Esophagus squamous epithelium (tissue), 5 donors: ENCODE measurements around the gene CHST11. TPM values are rescaled to one million over a fixed set of nuclear protein-coding genes. Genes with fewer than 3 reads are reported as not detected.

Experiments used
- DNase-seq: peaks from one replicate; lab custom pipeline; 2025; lab: John Stamatoyannopoulos, UW
- H3K27ac ChIP-seq, 4 donors: fragments of 200-600 bp; sonication (generic); one replicate each; pipeline ENCODE4 v1.5.1; 2016 to 2019; ENCODE audit warnings: mild to moderate bottlenecking in 1 of 4
- H3K27me3 ChIP-seq, 4 donors: fragments of 200-600 bp; sonication (generic); 1 replicate in 3 of 4; 2 replicates in 1 of 4; pipeline versions ENCODE4 v1.5.1 to v1.6.0; 2017 to 2021; ENCODE audit warnings: antibody characterized with exemption in 1 of 4
- H3K36me3 ChIP-seq, 3 donors: fragments of 200-600 bp; sonication (generic); one replicate each; pipeline ENCODE4 v1.5.1; 2016 to 2019
- H3K4me1 ChIP-seq, 3 donors: fragments of 200-600 bp; sonication (generic); one replicate each; pipeline ENCODE4 v1.5.1; 2017 to 2019
- H3K4me3 ChIP-seq, 4 donors: fragments of 200-600 bp; sonication (generic); 1 replicate in 3 of 4; 2 replicates in 1 of 4; pipeline ENCODE4 v1.5.1; 2016 to 2019; ENCODE audit warnings: mild to moderate bottlenecking in 2 of 4, moderate library complexity in 1 of 4
- H3K9me3 ChIP-seq, 3 donors: fragments of 200-600 bp; sonication (generic); one replicate each; pipeline ENCODE4 v1.5.1; 2016 to 2019
- CTCF ChIP-seq, 6 experiments: fragments of 450-650 bp in 4 of 6; fragments of 200-600 bp in 2 of 6; sonication (generic) in 2 of 6; IDR thresholded peaks; one replicate each; pipeline ENCODE4 v1.5.1; 2016 to 2019; ENCODE audit warnings: antibody characterized with exemption in 6 of 6, mild to moderate bottlenecking in 4 of 6, moderate library complexity in 4 of 6
- POLR2A ChIP-seq, 4 donors: fragments of 450-650 bp; IDR thresholded peaks; one replicate each; pipeline ENCODE4 v1.6.1; 2017; ENCODE audit warnings: antibody characterized with exemption in 4 of 4, mild to moderate bottlenecking in 4 of 4, moderate library complexity in 3 of 4
- WGBS, 2 donors: methylation state at CpG; one replicate each; pipeline ENCODE4 v1.1.5; 2018; 5-methylcytosine and 5-hydroxymethylcytosine counted together
- intact Hi-C: fragments of 100-400 bp; cut with DNase I; formaldehyde crosslinking; loops from one replicate; pipeline ENCODE4 v1.15.0; 2022
- total RNA-seq, 4 donors: library from RNA; depleted of rRNA; stranded (reverse); fragments of >200 nt; gene quantifications; one replicate each; pipeline ENCODE4 v1.1.0, GENCODE V29; 2016
- donor health status: DM: yes; HTN: yes; CAD: no.

The CHST11 gene
- total RNA-seq, 4 donors from 2014 or later: 6.3 to 12.6 (median 10.3) TPM

DNA sequence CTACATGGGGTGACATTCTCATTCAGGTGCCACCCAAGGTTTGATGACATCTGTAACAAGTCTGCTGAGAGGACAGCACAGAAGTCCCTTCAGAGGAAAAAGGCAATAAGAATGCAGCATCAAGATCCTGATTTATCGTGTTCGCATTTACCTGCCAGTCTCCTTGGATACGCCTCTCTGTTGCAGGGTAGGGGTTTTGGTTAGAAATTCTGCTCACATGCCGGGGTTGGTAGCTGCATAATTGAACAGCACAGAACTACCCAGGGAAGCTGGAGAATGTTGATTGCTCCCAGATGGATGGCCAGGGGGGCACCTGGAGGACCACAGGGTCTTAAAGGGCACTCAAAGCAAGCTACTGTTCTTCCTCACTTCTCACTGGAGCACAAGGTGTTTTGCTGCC, 31.1 kb upstream of the CHST11 start:
- DNase-seq: no peak
- H3K4me3 ChIP-seq: no peak overlapping the region
- intact Hi-C loops: no loop called here
- 92 to 93% methylated on average over 3 to 4 of the region's 4 CpGs for WGBS, 2 donors
- no peaks in the 10 kb centered on the region for H3K27me3 ChIP-seq
- no peak overlapping the region for H3K27ac ChIP-seq
- no peaks in the 10 kb centered on the region for H3K36me3 ChIP-seq
- no peak for TF ChIP-seq POLR2A (IDR thresholded peaks at IDR 0.05)
- no peak for TF ChIP-seq CTCF (IDR thresholded peaks at IDR 0.05)
- H3K4me1 ChIP-seq: no peaks in the 10 kb centered on the region
- no peaks in the 10 kb centered on the region for H3K9me3 ChIP-seq

- Histone ChIP-seq H3K4me3 (no peak overlapping the region), H3K9me3 (no peaks in the 10 kb centered on the region), H3K4me1 (no peaks in the 10 kb centered on the region), H3K27ac (no peak overlapping the region), H3K36me3 (no peaks in the 10 kb centered on the region), H3K27me3 (no peaks in the 10 kb centered on the region)
- no peak for DNase-seq
- WGBS, 2 donors: 69 to 77% methylated on average over 4 of the region's 4 CpGs
- TF ChIP-seq CTCF (IDR thresholded peaks at IDR 0.05): no peak
- TF ChIP-seq POLR2A (IDR thresholded peaks at IDR 0.05): no peak
- intact Hi-C loops: no loop called here
These were observed 29.7 kb upstream of the CHST11 start for GRCh38 chr12:104426926-104427546.

- intact Hi-C loops: no loop called here
- no peaks in the 10 kb centered on the region for H3K36me3 ChIP-seq
- no peaks in the 10 kb centered on the region for H3K4me1 ChIP-seq
- H3K27ac ChIP-seq: no peak overlapping the region
- H3K9me3 ChIP-seq: no peaks in the 10 kb centered on the region
- DNase-seq: no peak
- no peak overlapping the region for H3K4me3 ChIP-seq
- H3K27me3 ChIP-seq: no peaks in the 10 kb centered on the region
- 80 to 100% methylated on average over 1 of the region's 1 CpG for WGBS, 2 donors
- TF ChIP-seq POLR2A (IDR thresholded peaks at IDR 0.05): no peak
- TF ChIP-seq CTCF (IDR thresholded peaks at IDR 0.05): no peak
These were observed 29.2 kb upstream of the CHST11 start for GRCh38 chr12:104427547-104427938.

- WGBS, 2 donors: 86 to 93% methylated on average over 10 of the region's 10 CpGs
- no peaks in the 10 kb centered on the region for H3K9me3 ChIP-seq
- TF ChIP-seq POLR2A (IDR thresholded peaks at IDR 0.05) (no peak), CTCF (IDR thresholded peaks at IDR 0.05) (no peak)
- H3K27ac ChIP-seq: no peak overlapping the region
- no peak overlapping the region for H3K4me3 ChIP-seq
- intact Hi-C loops: no loop called here
- H3K4me1 ChIP-seq: no peaks in the 10 kb centered on the region
- no peak for DNase-seq
- H3K36me3 ChIP-seq: no peaks in the 10 kb centered on the region
- peaks cover 0 to 10% (median 0%) of the 10 kb centered on the region in 4 donors for H3K27me3 ChIP-seq
These were observed 23.7 kb upstream of the CHST11 start for GRCh38 chr12:104433061-104433460.

DNA sequence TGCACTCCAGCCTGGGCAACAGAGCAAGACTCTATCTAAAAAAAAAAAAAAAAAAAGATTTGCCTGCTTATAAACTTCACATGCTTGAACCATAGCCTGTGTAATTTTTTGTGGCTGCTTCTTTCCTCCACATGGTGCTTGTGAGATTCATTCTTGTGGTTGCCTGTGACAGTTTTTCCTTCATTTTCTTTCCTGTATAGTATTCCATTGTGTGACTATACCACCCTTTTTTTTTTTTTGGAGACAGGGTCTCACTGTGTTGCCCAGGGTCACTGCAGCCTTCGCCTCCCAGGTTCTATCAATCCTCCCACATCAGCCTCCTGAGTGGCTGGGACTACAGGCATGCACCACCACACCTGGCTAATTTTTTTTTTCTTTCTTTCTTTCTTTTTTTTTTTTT, 22.6 kb upstream of the CHST11 start:
- no peak overlapping the region for H3K27ac ChIP-seq
- peaks cover 0 to 10% (median 0%) of the 10 kb centered on the region in 4 donors for H3K27me3 ChIP-seq
- 80 to 100% methylated on average over 1 of the region's 1 CpG for WGBS, 2 donors
- no peaks in the 10 kb centered on the region for H3K9me3 ChIP-seq
- H3K4me3 ChIP-seq: no peak overlapping the region
- intact Hi-C loops: no loop called here
- no peak for TF ChIP-seq CTCF (IDR thresholded peaks at IDR 0.05)
- TF ChIP-seq POLR2A (IDR thresholded peaks at IDR 0.05): no peak
- no peaks in the 10 kb centered on the region for H3K36me3 ChIP-seq
- no peak for DNase-seq
- no peaks in the 10 kb centered on the region for H3K4me1 ChIP-seq
